ENCODE results near the gene CHPF.

CHPF gene

GRCh38 chr2:219551441-219552381 is 8.1 kb upstream of the CHPF start:
- DNase-seq, result no peak

DNA sequence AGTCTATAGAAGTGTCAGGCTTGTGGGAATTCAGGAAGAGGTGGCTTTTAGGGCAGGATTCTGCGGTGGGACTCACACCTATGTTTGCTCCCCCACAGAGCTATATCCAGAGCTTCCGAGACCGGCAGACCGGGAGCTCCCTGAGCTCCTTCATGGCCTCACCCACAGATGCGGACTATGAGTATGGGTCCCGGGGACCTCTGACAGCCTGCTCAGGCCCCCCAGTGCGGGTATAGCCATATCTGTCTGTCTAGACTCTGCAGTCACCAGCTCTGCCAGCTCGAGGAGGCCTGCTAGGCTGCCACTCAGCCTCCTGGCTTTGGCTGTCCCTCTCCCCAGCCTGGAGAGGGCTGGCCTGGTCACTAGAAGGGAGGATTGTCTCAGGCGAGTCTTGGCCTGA is 6.0 kb upstream of the CHPF start:
- DNase-seq, result no peak

- no peak for DNase-seq
These were observed 5.4 kb upstream of the CHPF start for GRCh38 chr2:219548990-219549389.

DNA sequence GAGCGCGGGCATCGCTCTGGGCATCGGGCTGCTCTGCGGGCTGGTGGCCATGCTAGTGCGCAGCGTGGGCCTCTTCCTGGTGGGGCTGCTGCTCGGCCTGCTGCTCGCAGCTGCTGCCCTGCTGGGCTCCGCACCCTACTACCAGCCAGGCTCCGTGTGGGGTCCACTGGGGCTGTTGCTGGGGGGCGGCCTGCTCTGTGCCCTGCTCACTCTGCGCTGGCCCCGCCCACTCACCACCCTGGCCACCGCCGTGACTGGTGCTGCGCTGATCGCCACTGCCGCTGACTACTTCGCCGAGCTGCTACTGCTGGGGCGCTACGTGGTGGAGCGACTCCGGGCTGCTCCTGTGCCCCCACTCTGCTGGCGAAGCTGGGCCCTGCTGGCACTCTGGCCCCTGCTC is 4.0 kb upstream of the CHPF start:
- no peak for DNase-seq

DNA sequence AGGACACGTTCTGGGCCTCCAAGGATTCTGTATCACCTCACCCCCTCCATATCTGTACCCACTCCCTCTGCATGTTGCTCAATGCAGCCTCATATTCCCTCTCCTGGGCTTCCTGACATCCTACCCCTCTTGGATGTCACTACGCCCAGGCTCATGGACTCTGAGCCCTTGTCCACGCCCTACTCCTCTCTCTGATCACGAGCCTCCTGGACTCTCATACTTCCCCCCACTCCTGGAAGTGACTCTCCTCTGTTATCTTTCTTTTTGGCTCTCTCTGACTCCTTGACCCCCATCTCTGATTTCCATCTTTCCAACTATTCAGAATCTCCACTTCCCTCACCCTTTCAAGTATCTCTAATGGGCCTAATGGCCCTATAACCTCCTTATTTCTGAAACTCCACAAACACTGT is 2.3 kb upstream of the CHPF start:
- DNase-seq, result no peak

DNA sequence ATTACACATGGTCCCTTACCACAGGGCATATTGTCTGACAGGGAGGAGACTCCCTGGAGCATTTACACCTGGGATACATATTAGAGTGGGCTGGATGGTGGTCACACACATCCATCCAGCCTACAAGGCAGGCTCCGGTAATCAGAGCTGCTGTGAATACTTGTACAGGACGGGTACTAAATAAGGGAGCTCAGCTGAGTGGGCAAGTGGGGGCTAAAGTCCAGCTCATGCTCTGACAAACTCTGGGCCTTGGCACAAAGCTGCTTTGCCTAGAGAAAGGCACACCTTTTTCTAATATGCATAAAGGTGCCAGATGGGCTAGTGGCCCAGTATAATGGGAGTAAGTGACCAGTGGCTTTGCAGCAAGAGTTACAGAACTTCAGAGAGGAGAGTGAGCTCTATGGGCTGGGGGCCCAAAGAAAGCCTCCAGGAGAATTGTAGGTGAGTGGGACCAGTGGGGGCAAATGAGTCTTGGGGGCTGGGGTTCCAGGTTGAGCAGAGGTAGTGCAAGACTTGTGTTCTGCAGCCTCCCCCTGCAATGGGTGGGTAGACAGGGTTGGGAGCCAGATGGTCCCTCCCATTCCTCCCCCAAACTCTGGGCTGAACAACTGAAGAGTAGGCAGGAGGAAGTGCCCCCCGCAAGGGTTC is 1.8 kb upstream of the CHPF start:
- DNase-seq, result no peak

DNA sequence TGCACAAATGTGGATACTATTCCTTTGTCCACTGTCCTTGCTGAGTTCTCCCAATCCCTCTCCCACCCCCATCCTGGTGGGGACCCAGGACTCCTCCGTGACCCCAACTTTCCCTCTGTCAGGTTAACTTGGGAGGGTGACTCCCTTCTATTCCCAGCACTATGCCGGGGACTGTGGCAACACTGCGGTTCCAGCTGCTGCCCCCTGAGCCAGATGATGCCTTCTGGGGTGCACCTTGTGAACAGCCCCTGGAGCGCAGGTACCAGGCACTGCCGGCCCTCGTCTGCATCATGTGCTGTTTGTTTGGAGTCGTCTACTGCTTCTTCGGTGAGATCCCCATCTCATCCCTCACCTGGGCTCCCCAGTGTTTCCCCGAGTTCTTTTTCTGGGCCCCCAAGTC is 958 bp upstream of the CHPF start:
- DNase-seq, result no peak

GRCh38 chr2:219542931-219543595 is 546 bp downstream of the CHPF start:
- no peak for DNase-seq

- DNase-seq, result peak; percentile 65
These were observed 1.9 kb downstream of the CHPF start for GRCh38 chr2:219541611-219542180.

DNA sequence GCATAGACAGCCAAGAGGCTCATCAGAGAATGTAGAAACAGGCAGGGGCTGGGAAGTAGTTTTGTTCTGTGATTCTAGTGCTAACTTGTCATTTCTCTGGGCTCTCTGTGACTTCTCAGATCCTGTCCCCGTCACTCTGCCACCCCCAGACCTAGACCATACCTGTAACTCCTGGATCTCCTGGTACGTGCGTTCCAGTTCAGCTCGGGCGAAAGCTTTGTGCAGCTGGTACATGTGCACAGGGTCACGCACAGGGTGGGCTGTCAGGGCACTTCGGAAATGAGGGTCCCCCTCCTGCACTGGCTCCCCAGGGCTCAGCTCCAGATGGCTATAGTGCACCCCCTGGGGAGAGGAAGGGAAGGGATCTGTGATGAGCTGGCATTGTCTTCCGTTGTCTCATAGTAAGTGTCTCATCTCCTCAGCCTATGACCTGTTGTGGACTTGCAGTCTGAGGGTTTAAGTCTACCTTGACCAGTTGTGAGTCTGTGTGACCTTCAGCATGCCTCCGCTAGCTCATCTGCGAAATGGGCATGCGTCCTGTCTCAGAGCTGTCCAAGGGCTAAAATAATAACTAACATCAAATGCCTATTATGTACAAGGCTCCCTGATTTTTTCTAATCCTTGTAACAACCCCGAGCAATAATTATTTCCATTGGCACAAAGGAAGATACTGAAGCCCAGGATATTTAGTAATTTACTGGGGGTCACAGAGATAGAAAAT is 2.7 kb downstream of the CHPF start:
- DNase-seq, result no peak

GRCh38 chr2:219539926-219540678 is 3.5 kb downstream of the CHPF start:
- DNase-seq, result no peak

GRCh38 chr2:219538956-219539788 is 4.4 kb downstream of the CHPF start:
- no peak for DNase-seq

GRCh38 chr2:219538504-219538951 is 5.1 kb downstream of the CHPF start:
- no peak for DNase-seq

- DNase-seq, result no peak
These were observed 5.7 kb downstream of the CHPF start for GRCh38 chr2:219537657-219538488.

- DNase-seq, result no peak
These were observed 6.6 kb downstream of the CHPF start for GRCh38 chr2:219536967-219537366.

DNA sequence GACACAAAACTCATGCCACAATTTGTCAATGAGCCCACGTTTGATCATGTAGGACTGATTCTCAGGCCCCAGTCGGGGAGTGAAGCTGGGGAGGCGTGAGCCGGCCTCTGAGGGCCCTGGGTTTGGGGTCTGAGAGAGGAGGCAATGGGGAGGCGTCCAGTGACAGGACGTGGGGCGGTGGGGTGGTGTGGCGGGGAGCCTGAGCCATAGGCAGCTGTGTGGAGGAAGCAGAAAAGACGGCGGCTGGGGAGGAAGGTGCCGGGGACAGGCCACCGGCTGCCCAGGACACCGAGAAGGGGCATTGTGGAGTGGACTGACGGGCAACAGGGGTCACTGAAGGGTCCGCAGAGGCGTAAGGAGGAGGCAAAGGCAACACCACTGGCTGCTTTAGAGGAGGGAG is 7.2 kb downstream of the CHPF start:
- DNase-seq, result no peak

GRCh38 chr2:219533930-219534661 is 9.5 kb downstream of the CHPF start:
- DNase-seq, result no peak

DNA sequence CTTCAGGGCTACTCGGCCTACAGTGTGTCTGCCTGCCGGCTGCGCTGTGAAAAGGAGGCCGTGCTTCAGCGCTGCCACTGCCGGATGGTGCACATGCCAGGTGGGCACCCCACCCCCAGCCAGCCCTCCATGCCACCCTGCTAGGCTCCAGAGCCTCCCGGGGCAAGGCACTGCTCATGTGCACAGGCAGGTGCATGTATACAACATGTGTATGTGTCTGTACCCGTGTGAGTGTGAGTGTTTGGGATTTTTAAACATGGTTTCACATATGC is 11.3 kb downstream of the CHPF start:
- no peak for DNase-seq

- no peak for DNase-seq
These were observed 11.8 kb downstream of the CHPF start for GRCh38 chr2:219531639-219532377.

Measured in NCI-H2029 treated with DMSO at 0.1 percent for 48 hours (cell line).